ENCODE results near the gene ARID3C.

Gene ARID3C

GRCh38 chr9:34663303-34663605 lies 34.4 kb upstream of the ARID3C start:
- Histone ChIP-seq H3K4me3 (ENCODE audit: low read length, poor library complexity, severe bottlenecking) (no peak overlapping the region), H3K9ac (ENCODE audit: low read depth, low read length, poor library complexity, severe bottlenecking) (peak overlapping the region; percentile 25), H3F3A (ENCODE audit: low read depth) (no peaks in the 10 kb centered on the region), H3K79me2 (ENCODE audit: insufficient read depth, low read length) (no peaks in the 10 kb centered on the region), H4K20me1 (ENCODE audit: insufficient read depth, low read length, poor library complexity, severe bottlenecking) (no peaks in the 10 kb centered on the region), H3K4me1 (ENCODE audit: insufficient read depth, low read length, poor library complexity, severe bottlenecking) (peaks cover 7% of the 10 kb centered on the region), H2AFZ (ENCODE audit: low read length) (no peak overlapping the region), H3K9me2 (replicated peaks; ENCODE audit: low read depth, low read length) (no peaks in the 10 kb centered on the region), H3K27me3 (ENCODE audit: insufficient read depth, low read length, poor library complexity, severe bottlenecking) (no peaks in the 10 kb centered on the region), H3K4me2 (ENCODE audit: low read depth, low read length, poor library complexity, severe bottlenecking) (no peak overlapping the region), H3K36me3 (ENCODE audit: insufficient read depth, low read length) (no peaks in the 10 kb centered on the region), H3K9me3 (ENCODE audit: insufficient read depth, low read depth, low read length) (no peaks in the 10 kb centered on the region)
- TF ChIP-seq CTCF (conservative IDR thresholded peaks at IDR 0.05; ENCODE audit: low read length) (no peak), EZH2phosphoT487 (IDR thresholded peaks at IDR 0.05; ENCODE audit: borderline replicate concordance) (no peak)

GRCh38 chr9:34662526-34663302 lies 33.8 kb upstream of the ARID3C start, which contains the start of gene CCL27:
Gene CCL27, minus strand, starts transcription at chr9:34662657. Its CDS starts 24 bp downstream, at chr9:34662633.
- Histone ChIP-seq H3K36me3 (ENCODE audit: insufficient read depth, low read length) (no peaks in the 10 kb centered on the region), H2AFZ (ENCODE audit: low read length) (no peak within 1 kb of the TSS), H3K4me2 (ENCODE audit: low read depth, low read length, poor library complexity, severe bottlenecking) (no peak within 1 kb of the TSS), H3K9me3 (ENCODE audit: insufficient read depth, low read depth, low read length) (no peaks in the 10 kb centered on the region), H3K4me1 (ENCODE audit: insufficient read depth, low read length, poor library complexity, severe bottlenecking) (peaks cover 7% of the 10 kb centered on the region), H3K9me2 (replicated peaks; ENCODE audit: low read depth, low read length) (no peaks in the 10 kb centered on the region), H3K79me2 (ENCODE audit: insufficient read depth, low read length) (no peaks in the 10 kb centered on the region), H4K20me1 (ENCODE audit: insufficient read depth, low read length, poor library complexity, severe bottlenecking) (no peaks in the 10 kb centered on the region), H3K27me3 (ENCODE audit: insufficient read depth, low read length, poor library complexity, severe bottlenecking) (no peaks in the 10 kb centered on the region), H3K9ac (ENCODE audit: low read depth, low read length, poor library complexity, severe bottlenecking) (peak within 1 kb of the TSS; percentile 25), H3K4me3 (ENCODE audit: low read length, poor library complexity, severe bottlenecking) (no peak within 1 kb of the TSS), H3F3A (ENCODE audit: low read depth) (no peaks in the 10 kb centered on the region)
- TF ChIP-seq CTCF (conservative IDR thresholded peaks at IDR 0.05; ENCODE audit: low read length) (no peak), EZH2phosphoT487 (IDR thresholded peaks at IDR 0.05; ENCODE audit: borderline replicate concordance) (no peak)

GRCh38 chr9:34659592-34660253 lies 30.9 kb upstream of the ARID3C start:
- H3K4me1 ChIP-seq (ENCODE audit: insufficient read depth, low read length, poor library complexity, severe bottlenecking): peaks cover 7% of the 10 kb centered on the region
- TF ChIP-seq EZH2phosphoT487 (IDR thresholded peaks at IDR 0.05; ENCODE audit: borderline replicate concordance) (no peak), CTCF (conservative IDR thresholded peaks at IDR 0.05; ENCODE audit: low read length) (no peak)
- no peaks in the 10 kb centered on the region for H3K79me2 ChIP-seq (ENCODE audit: insufficient read depth, low read length)
- no peaks in the 10 kb centered on the region for H3K9me2 ChIP-seq (replicated peaks; ENCODE audit: low read depth, low read length)
- H4K20me1 ChIP-seq (ENCODE audit: insufficient read depth, low read length, poor library complexity, severe bottlenecking): no peaks in the 10 kb centered on the region
- no peaks in the 10 kb centered on the region for H3K36me3 ChIP-seq (ENCODE audit: insufficient read depth, low read length)
- H2AFZ ChIP-seq (ENCODE audit: low read length): no peak overlapping the region
- no peak overlapping the region for H3K4me2 ChIP-seq (ENCODE audit: low read depth, low read length, poor library complexity, severe bottlenecking)
- no peaks in the 10 kb centered on the region for H3K27me3 ChIP-seq (ENCODE audit: insufficient read depth, low read length, poor library complexity, severe bottlenecking)
- no peaks in the 10 kb centered on the region for H3F3A ChIP-seq (ENCODE audit: low read depth)
- no peak overlapping the region for H3K9ac ChIP-seq (ENCODE audit: low read depth, low read length, poor library complexity, severe bottlenecking)
- no peaks in the 10 kb centered on the region for H3K9me3 ChIP-seq (ENCODE audit: insufficient read depth, low read depth, low read length)
- no peak overlapping the region for H3K4me3 ChIP-seq (ENCODE audit: low read length, poor library complexity, severe bottlenecking)

Data from Loucy (cell line).